ENCODE measurements around the gene NEK10.
"Not testable (repeated sequence)": the region's sequence is repeated elsewhere in the genome, so short reads cannot be mapped to it uniquely, and the experiment has no call there.

The NEK10 gene

GRCh38 chr3:27315003-27315402 is 54.2 kb downstream of the NEK10 start:
- no peak for FAIRE-seq
- no peak for DNase-seq (ENCODE audit: low spot score)

- DNase-seq (ENCODE audit: low spot score): peak; percentile 63
- no peak for FAIRE-seq
Measured at GRCh38 chr3:27312044-27312668, 57.0 kb downstream of the NEK10 start.

GRCh38 chr3:27311400-27311799 is 57.8 kb downstream of the NEK10 start:
- peak; percentile 64 for DNase-seq (ENCODE audit: low spot score)
- no peak for FAIRE-seq

- no peak for DNase-seq (ENCODE audit: low spot score)
- FAIRE-seq: no peak
Measured at GRCh38 chr3:27310688-27311087, 58.5 kb downstream of the NEK10 start.

- DNase-seq (ENCODE audit: low spot score) (no peak), FAIRE-seq (no peak)
Measured at GRCh38 chr3:27307566-27307965, 61.6 kb downstream of the NEK10 start.

- FAIRE-seq (no peak), DNase-seq (ENCODE audit: low spot score) (no peak)
Measured at GRCh38 chr3:27302891-27303290, 66.3 kb downstream of the NEK10 start.

GRCh38 chr3:27298981-27299380 is 70.2 kb downstream of the NEK10 start:
- not testable (repeated sequence) for FAIRE-seq; DNase-seq (ENCODE audit: low spot score)

GRCh38 chr3:27293939-27294338 is 75.2 kb downstream of the NEK10 start:
- no peak for DNase-seq (ENCODE audit: low spot score)
- FAIRE-seq: no peak

GRCh38 chr3:27290760-27291159 is 78.4 kb downstream of the NEK10 start:
- DNase-seq (ENCODE audit: low spot score) (no peak), FAIRE-seq (no peak)

GRCh38 chr3:27289769-27290413 is 79.3 kb downstream of the NEK10 start:
- DNase-seq (ENCODE audit: low spot score): no peak
- FAIRE-seq: no peak

GRCh38 chr3:27287052-27287451 is 82.1 kb downstream of the NEK10 start:
- DNase-seq (ENCODE audit: low spot score) (no peak), FAIRE-seq (no peak)

GRCh38 chr3:27286467-27286866 is 82.7 kb downstream of the NEK10 start:
- not testable (repeated sequence) for DNase-seq (ENCODE audit: low spot score); FAIRE-seq

GRCh38 chr3:27285668-27286067 is 83.5 kb downstream of the NEK10 start:
- DNase-seq (ENCODE audit: low spot score) (no peak), FAIRE-seq (no peak)

GRCh38 chr3:27281671-27282150 is 87.5 kb downstream of the NEK10 start:
- FAIRE-seq (no peak), DNase-seq (ENCODE audit: low spot score) (no peak)

GRCh38 chr3:27279123-27279522 is 90.1 kb downstream of the NEK10 start:
- DNase-seq (ENCODE audit: low spot score): peak; percentile 12
- no peak for FAIRE-seq

- FAIRE-seq (no peak), DNase-seq (ENCODE audit: low spot score) (no peak)
Measured at GRCh38 chr3:27278383-27279055, 90.7 kb downstream of the NEK10 start.

- no peak for FAIRE-seq
- no peak for DNase-seq (ENCODE audit: low spot score)
Measured at GRCh38 chr3:27275441-27275990, 93.7 kb downstream of the NEK10 start.

GRCh38 chr3:27271890-27272289 is 97.3 kb downstream of the NEK10 start:
- FAIRE-seq: no peak
- no peak for DNase-seq (ENCODE audit: low spot score)

GRCh38 chr3:27254896-27255295 is 114.3 kb downstream of the NEK10 start:
- FAIRE-seq (no peak), DNase-seq (ENCODE audit: low spot score) (no peak)

- DNase-seq (ENCODE audit: low spot score): peak; percentile 76
- FAIRE-seq: no peak
Measured at GRCh38 chr3:27253831-27254230, 115.4 kb downstream of the NEK10 start.

GRCh38 chr3:27253391-27253790 is 115.8 kb downstream of the NEK10 start:
- FAIRE-seq (no peak), DNase-seq (ENCODE audit: low spot score) (no peak)

GRCh38 chr3:27252646-27253045 is 116.5 kb downstream of the NEK10 start:
- FAIRE-seq (no peak), DNase-seq (ENCODE audit: low spot score) (no peak)
